ENCODE data around the gene PRKCE. TPM values are rescaled to one million over a fixed set of nuclear protein-coding genes. Genes with fewer than 3 reads are reported as not detected.

The PRKCE gene
- total RNA-seq, 2 experiments from 2014 or later: 24.9 to 26.2 TPM

DNA sequence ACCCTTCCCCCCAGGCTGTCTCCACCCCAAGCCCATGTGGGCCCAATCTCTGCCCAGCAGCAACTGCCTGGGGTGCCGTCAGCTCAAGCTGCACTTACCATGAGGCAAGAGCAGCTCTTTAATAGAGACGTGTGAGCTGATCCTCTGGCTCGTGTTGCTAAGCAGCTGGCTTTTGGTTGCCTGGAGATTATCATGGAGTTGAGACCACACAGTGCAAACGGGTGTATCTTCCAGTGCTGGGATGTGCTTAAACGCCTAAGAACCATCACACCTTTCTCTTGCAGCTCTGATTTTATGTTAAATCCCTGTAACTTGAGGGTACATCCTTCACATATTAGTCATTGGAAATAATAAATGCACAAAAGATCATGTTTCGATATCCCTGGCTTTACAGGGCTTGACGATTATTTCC is 271.1 kb downstream of the PRKCE start:
- DNase-seq (no peak), ATAC-seq (ENCODE audit: poor library complexity) (no peak)
- Histone ChIP-seq H3K4me3 (ENCODE audit: low read length) (no peak overlapping the region), H3K9me3 (ENCODE audit: control insufficient read depth in 1 of 2, insufficient read depth in 1 of 2, low read length in 2 of 2) (no peaks in the 10 kb centered on the region), H3K4me1 (ENCODE audit: insufficient read depth, low read length) (no peaks in the 10 kb centered on the region), H3K36me3 (ENCODE audit: insufficient read depth, low read length) (no peaks in the 10 kb centered on the region), H3K27ac (ENCODE audit: low read depth in 1 of 2, low read length in 2 of 2) (no peak overlapping the region), H3K27me3 (ENCODE audit: control insufficient read depth in 1 of 2, insufficient read depth in 2 of 2, low read length in 2 of 2) (no peaks in the 10 kb centered on the region)
- ChIA-PET POLR2A (no interaction called here), CTCF (interaction anchor here (0.6 kb wide), 1 partner anchor 1438 kb away, joined by 3 read pairs; no protein-coding TSS in a partner anchor)
- Mint-ChIP-seq H3K27ac (no peak overlapping the region), H3K27me3 (no peaks in the 10 kb centered on the region), H3K4me1 (ENCODE audit: low read depth) (no peaks in the 10 kb centered on the region), H3K9me3 (no peaks in the 10 kb centered on the region), H3K36me3 (ENCODE audit: low read depth) (no peaks in the 10 kb centered on the region), H3K4me3 (no peak overlapping the region)
- TF ChIP-seq, protein P1, sequence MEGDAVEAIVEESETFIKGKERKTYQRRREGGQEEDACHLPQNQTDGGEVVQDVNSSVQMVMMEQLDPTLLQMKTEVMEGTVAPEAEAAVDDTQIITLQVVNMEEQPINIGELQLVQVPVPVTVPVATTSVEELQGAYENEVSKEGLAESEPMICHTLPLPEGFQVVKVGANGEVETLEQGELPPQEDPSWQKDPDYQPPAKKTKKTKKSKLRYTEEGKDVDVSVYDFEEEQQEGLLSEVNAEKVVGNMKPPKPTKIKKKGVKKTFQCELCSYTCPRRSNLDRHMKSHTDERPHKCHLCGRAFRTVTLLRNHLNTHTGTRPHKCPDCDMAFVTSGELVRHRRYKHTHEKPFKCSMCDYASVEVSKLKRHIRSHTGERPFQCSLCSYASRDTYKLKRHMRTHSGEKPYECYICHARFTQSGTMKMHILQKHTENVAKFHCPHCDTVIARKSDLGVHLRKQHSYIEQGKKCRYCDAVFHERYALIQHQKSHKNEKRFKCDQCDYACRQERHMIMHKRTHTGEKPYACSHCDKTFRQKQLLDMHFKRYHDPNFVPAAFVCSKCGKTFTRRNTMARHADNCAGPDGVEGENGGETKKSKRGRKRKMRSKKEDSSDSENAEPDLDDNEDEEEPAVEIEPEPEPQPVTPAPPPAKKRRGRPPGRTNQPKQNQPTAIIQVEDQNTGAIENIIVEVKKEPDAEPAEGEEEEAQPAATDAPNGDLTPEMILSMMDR (IDR thresholded peaks at IDR 0.05): no peak
- intact Hi-C loops (cut with DNase I, micrococcal nuclease): no loop called here

DNA sequence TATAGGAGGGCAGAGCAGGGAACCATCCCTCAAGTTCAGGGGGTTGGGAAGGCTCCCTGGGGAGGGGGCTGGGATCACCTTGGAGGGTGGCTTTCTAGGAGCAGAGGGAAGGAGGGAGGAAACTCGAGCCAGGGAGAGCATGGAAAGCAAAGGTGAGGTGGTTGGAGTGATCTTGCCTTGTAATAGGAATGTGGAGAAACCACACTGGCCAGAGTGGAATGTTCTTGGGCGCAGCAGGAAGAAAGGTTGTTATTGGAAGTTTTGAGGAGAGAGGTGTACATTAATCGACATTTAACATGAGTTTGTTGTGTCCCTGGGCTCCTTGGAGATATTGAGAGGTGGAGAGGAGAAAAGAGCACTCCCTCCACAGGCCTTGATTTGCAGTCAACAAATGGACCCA is 272.2 kb downstream of the PRKCE start:
- H3K27ac ChIP-seq (ENCODE audit: low read depth in 1 of 2, low read length in 2 of 2): no peak overlapping the region
- Mint-ChIP-seq H3K27ac (no peak overlapping the region), H3K9me3 (no peaks in the 10 kb centered on the region), H3K4me1 (ENCODE audit: low read depth) (no peaks in the 10 kb centered on the region), H3K4me3 (no peak overlapping the region), H3K36me3 (ENCODE audit: low read depth) (no peaks in the 10 kb centered on the region), H3K27me3 (no peaks in the 10 kb centered on the region)
- no peaks in the 10 kb centered on the region for H3K9me3 ChIP-seq (ENCODE audit: control insufficient read depth in 1 of 2, insufficient read depth in 1 of 2, low read length in 2 of 2)
- CTCF ChIA-PET: no interaction called here
- TF ChIP-seq, protein P1 (IDR thresholded peaks at IDR 0.05): no peak
- no peak overlapping the region for H3K4me3 ChIP-seq (ENCODE audit: low read length)
- H3K36me3 ChIP-seq (ENCODE audit: insufficient read depth, low read length): no peaks in the 10 kb centered on the region
- intact Hi-C loops (cut with DNase I, micrococcal nuclease): no loop called here
- POLR2A ChIA-PET: no interaction called here
- no peak for DNase-seq
- ATAC-seq (ENCODE audit: poor library complexity): no peak
- no peaks in the 10 kb centered on the region for H3K4me1 ChIP-seq (ENCODE audit: insufficient read depth, low read length)
- no peaks in the 10 kb centered on the region for H3K27me3 ChIP-seq (ENCODE audit: control insufficient read depth in 1 of 2, insufficient read depth in 2 of 2, low read length in 2 of 2)

DNA sequence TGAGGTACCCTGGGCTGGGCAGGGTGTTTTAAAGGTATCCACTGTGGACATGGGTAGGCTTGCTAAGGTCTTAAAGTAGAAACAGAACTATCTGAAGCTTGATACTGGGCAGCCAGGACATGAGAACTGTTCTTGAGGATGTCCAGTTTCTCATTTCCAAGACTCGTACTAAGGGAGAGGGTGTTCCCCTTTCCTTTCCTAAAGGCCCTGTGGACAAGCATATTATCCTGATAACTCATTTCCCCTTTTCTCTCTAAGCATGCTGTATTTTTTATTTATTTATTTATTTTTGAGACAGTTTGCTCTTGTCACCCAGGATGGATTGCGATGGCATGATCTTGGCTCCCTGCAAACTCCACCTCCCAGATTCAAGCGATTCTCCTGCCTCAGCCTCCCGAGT is 273.6 kb downstream of the PRKCE start:
- no peaks in the 10 kb centered on the region for H3K27me3 ChIP-seq (ENCODE audit: control insufficient read depth in 1 of 2, insufficient read depth in 2 of 2, low read length in 2 of 2)
- intact Hi-C loops (cut with DNase I, micrococcal nuclease): no loop called here
- Mint-ChIP-seq H3K36me3 (ENCODE audit: low read depth) (no peaks in the 10 kb centered on the region), H3K4me3 (no peak overlapping the region), H3K27ac (no peak overlapping the region), H3K27me3 (no peaks in the 10 kb centered on the region), H3K9me3 (no peaks in the 10 kb centered on the region), H3K4me1 (ENCODE audit: low read depth) (no peaks in the 10 kb centered on the region)
- no peaks in the 10 kb centered on the region for H3K9me3 ChIP-seq (ENCODE audit: control insufficient read depth in 1 of 2, insufficient read depth in 1 of 2, low read length in 2 of 2)
- TF ChIP-seq, protein P1 (IDR thresholded peaks at IDR 0.05): no peak
- POLR2A ChIA-PET: no interaction called here
- no peaks in the 10 kb centered on the region for H3K4me1 ChIP-seq (ENCODE audit: insufficient read depth, low read length)
- DNase-seq (no peak), ATAC-seq (ENCODE audit: poor library complexity) (no peak)
- CTCF ChIA-PET: no interaction called here
- H3K36me3 ChIP-seq (ENCODE audit: insufficient read depth, low read length): no peaks in the 10 kb centered on the region
- no peak overlapping the region for H3K4me3 ChIP-seq (ENCODE audit: low read length)
- no peak overlapping the region for H3K27ac ChIP-seq (ENCODE audit: low read depth in 1 of 2, low read length in 2 of 2)
